ENCODE data around the gene MIER3. TPM values are rescaled to one million over a fixed set of nuclear protein-coding genes. Genes with fewer than 3 reads are reported as not detected.

Gene MIER3
- total and polyA plus RNA-seq, 2 of the 13 experiments (the other 11 are each of a cell fraction or from before 2014, with no cell fraction given): 14.6 to 38.8 TPM

DNA sequence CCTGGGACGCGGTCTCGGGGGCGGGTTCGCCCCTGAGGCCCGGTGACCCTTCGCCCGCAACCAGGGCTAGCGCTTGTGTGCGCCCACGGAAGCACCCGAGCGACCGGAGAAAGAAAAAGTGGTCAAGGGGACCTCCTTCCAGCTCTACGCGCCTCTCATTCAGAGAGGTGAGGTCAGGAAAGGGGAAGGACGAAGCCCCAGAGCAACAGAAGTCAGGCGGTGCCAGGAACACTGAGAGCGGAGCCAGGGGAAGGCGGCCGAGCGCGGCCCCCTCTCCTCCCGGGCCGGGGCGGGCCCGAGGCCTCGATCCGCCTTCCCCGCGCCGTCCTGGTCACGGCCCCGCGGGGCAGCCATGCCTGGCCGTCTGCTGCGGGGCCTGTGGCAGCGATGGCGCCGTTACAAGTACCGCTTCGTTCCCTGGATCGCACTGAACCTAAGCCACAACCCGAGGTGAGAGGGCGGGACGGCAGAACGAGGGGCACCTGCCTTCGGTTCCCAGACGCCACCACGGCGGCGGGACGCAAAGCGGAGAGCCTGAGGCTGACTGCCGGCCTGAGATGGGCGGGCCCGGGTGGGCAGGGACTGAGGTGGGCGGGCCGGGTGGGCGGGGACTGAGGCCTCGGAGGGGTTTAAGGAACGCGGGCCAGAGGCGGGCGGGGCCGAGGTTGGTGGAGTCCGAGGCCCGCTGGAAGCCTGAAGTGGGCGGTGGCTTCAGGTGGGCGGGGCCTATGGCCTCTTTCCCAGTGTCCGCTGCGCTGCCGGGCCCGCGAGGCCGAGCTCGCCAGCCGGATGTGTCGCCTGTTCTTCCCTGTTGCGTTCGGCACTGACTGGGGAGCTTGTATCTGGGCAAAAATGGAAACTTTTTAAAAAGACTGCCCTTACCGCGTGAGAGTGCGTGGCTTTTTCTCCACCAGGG lies 42.4 kb downstream of the MIER3 start, which contains the start of gene SETD9 (continued):
- peak; percentile 97 for TF ChIP-seq POLR2G (IDR thresholded peaks at IDR 0.05; ENCODE audit: low read depth, low read length)
- TF ChIP-seq ZNF598 (CRISPR knock-in tag; IDR thresholded peaks at IDR 0.05; ENCODE audit: borderline replicate concordance): peak; percentile 36; the same call in 1 of the 2 replicates
- TF ChIP-seq SALL1 (CRISPR knock-in tag; IDR thresholded peaks at IDR 0.05): peak; percentile 50
- TF ChIP-seq, protein P1, sequence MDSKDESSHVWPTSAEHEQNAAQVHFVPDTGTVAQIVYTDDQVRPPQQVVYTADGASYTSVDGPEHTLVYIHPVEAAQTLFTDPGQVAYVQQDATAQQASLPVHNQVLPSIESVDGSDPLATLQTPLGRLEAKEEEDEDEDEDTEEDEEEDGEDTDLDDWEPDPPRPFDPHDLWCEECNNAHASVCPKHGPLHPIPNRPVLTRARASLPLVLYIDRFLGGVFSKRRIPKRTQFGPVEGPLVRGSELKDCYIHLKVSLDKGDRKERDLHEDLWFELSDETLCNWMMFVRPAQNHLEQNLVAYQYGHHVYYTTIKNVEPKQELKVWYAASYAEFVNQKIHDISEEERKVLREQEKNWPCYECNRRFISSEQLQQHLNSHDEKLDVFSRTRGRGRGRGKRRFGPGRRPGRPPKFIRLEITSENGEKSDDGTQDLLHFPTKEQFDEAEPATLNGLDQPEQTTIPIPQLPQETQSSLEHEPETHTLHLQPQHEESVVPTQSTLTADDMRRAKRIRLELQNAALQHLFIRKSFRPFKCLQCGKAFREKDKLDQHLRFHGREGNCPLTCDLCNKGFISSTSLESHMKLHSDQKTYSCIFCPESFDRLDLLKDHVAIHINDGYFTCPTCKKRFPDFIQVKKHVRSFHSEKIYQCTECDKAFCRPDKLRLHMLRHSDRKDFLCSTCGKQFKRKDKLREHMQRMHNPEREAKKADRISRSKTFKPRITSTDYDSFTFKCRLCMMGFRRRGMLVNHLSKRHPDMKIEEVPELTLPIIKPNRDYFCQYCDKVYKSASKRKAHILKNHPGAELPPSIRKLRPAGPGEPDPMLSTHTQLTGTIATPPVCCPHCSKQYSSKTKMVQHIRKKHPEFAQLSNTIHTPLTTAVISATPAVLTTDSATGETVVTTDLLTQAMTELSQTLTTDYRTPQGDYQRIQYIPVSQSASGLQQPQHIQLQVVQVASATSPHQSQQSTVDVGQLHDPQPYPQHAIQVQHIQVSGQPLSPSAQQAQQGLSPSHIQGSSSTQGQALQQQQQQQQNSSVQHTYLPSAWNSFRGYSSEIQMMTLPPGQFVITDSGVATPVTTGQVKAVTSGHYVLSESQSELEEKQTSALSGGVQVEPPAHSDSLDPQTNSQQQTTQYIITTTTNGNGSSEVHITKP (CRISPR knock-in tag; IDR thresholded peaks at IDR 0.05; ENCODE audit: low read depth): peak; percentile 37; the same call in 1 of the 2 replicates
- peak; percentile 79; the same call in 1 of the 2 replicates for TF ChIP-seq NFKB2 (CRISPR knock-in tag; IDR thresholded peaks at IDR 0.05; ENCODE audit: borderline replicate concordance)
- TF ChIP-seq ZNF296 (CRISPR knock-in tag; conservative IDR thresholded peaks at IDR 0.05): no peak
- TF ChIP-seq FOXC1 (CRISPR knock-in tag; IDR thresholded peaks at IDR 0.05; ENCODE audit: borderline replicate concordance): peak; percentile 50; the same call in 1 of the 2 replicates
- no peak for TF ChIP-seq ZNF382 (CRISPR knock-in tag; IDR thresholded peaks at IDR 0.05; ENCODE audit: borderline replicate concordance)
- TF ChIP-seq, protein P2, sequence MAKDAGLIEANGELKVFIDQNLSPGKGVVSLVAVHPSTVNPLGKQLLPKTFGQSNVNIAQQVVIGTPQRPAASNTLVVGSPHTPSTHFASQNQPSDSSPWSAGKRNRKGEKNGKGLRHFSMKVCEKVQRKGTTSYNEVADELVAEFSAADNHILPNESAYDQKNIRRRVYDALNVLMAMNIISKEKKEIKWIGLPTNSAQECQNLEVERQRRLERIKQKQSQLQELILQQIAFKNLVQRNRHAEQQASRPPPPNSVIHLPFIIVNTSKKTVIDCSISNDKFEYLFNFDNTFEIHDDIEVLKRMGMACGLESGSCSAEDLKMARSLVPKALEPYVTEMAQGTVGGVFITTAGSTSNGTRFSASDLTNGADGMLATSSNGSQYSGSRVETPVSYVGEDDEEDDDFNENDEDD (CRISPR knock-in tag; IDR thresholded peaks at IDR 0.05; ENCODE audit: borderline replicate concordance): peak; percentile 54; the same call in 1 of the 2 replicates
- TF ChIP-seq ZNF546 (CRISPR knock-in tag; conservative IDR thresholded peaks at IDR 0.05): peak; percentile 93
- peak; percentile 11 for TF ChIP-seq ZEB1 (IDR thresholded peaks at IDR 0.05; ENCODE audit: insufficient replicate concordance, low read depth)
- no peak for TF ChIP-seq FLYWCH1 (CRISPR knock-in tag; IDR thresholded peaks at IDR 0.05)
- no peak for TF ChIP-seq ZNF468 (CRISPR knock-in tag; IDR thresholded peaks at IDR 0.05)
- TF ChIP-seq NR2F2 (IDR thresholded peaks at IDR 0.05; ENCODE audit: borderline replicate concordance, low read depth): no peak
- TF ChIP-seq FOXK1 (CRISPR knock-in tag; IDR thresholded peaks at IDR 0.05; ENCODE audit: borderline replicate concordance, low read depth): peak; percentile 31; the same call in 1 of the 2 replicates
- TF ChIP-seq MEF2D (CRISPR knock-in tag; IDR thresholded peaks at IDR 0.05): no peak
- no peak for TF ChIP-seq ZNF674 (CRISPR knock-in tag; IDR thresholded peaks at IDR 0.05; ENCODE audit: low read depth)
- no peak for TF ChIP-seq ZNF207 (IDR thresholded peaks at IDR 0.05; ENCODE audit: borderline replicate concordance)
- peak; percentile 64; the same call in 1 of the 2 replicates for TF ChIP-seq ZFP1 (CRISPR knock-in tag; IDR thresholded peaks at IDR 0.05)
- TF ChIP-seq, protein P3, sequence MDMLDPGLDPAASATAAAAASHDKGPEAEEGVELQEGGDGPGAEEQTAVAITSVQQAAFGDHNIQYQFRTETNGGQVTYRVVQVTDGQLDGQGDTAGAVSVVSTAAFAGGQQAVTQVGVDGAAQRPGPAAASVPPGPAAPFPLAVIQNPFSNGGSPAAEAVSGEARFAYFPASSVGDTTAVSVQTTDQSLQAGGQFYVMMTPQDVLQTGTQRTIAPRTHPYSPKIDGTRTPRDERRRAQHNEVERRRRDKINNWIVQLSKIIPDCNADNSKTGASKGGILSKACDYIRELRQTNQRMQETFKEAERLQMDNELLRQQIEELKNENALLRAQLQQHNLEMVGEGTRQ (IDR thresholded peaks at IDR 0.05; ENCODE audit: low read depth, low read length): no peak
- TF ChIP-seq, protein P3 (CRISPR knock-in tag; IDR thresholded peaks at IDR 0.05; ENCODE audit: borderline replicate concordance): no peak
- 0 out of 2 replicates have a peak, but pooled peaks have one; percentile 53 for TF ChIP-seq ZNF350 (CRISPR knock-in tag; IDR thresholded peaks at IDR 0.05; ENCODE audit: borderline replicate concordance, low read depth)
- no peak; the same call in 1 of the 2 replicates for TF ChIP-seq NFYC (CRISPR knock-in tag; IDR thresholded peaks at IDR 0.05)
